H4 (cell line): ENCODE data around the gene TMC6. TPM values are rescaled to one million over a fixed set of nuclear protein-coding genes. Genes with fewer than 3 reads are reported as not detected.
"Not testable (repeated sequence)": the region's sequence is repeated elsewhere in the genome, so short reads cannot be mapped to it uniquely, and the experiment has no call there.

Experiments used
- DNase-seq: peaks from one replicate; pipeline ENCODE4 v3.0.0-alpha.2; 2015; ENCODE audit warnings: low spot score
- total RNA-seq: library from RNA; depleted of rRNA; stranded (reverse); fragments of >200 nt; shearing (Covaris generic); gene quantifications from 2 replicates; pipeline ENCODE4 v1.2.3, GENCODE V29; 2014

Gene TMC6
- total RNA-seq, 1 experiment from 2014 or later, result 2.7 TPM

DNA sequence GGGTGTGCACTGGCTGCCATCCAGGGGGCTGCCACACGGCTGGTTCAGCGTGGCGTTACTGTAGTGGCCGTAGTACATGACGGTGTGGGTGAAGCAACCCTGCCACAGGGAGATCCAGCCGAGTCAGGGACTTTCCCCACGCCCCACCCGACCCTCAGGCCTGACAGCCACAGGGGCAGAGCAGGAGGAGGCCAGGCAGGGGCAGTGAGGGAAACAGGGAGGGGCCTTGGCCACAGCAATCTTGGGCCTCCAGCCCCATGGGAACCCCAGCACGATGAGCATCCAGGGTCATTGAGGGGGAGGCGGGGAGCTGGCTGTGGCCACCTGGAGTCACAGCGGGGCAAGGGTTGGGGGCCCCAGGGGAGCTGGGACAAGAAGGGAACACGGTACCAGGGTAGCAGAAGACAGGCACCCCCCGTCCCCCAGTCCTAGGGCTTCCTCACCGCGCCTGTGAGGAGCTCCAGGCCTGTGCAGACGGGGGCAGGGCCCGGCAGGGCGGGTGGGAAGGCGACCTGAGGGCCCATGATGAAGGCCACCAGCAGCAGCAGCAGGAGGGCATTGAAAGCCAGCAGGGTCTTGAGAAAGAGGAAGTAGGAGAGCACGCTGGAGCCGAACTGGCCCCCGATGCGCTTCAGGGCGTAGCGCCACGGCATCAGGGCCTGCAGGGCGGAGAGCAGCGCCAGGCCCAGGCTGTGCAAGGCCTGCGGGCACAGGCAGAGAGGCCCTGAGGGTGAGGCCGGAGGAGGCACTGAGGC, 4.3 kb downstream of the TMC6 start:
- no peak for DNase-seq

DNA sequence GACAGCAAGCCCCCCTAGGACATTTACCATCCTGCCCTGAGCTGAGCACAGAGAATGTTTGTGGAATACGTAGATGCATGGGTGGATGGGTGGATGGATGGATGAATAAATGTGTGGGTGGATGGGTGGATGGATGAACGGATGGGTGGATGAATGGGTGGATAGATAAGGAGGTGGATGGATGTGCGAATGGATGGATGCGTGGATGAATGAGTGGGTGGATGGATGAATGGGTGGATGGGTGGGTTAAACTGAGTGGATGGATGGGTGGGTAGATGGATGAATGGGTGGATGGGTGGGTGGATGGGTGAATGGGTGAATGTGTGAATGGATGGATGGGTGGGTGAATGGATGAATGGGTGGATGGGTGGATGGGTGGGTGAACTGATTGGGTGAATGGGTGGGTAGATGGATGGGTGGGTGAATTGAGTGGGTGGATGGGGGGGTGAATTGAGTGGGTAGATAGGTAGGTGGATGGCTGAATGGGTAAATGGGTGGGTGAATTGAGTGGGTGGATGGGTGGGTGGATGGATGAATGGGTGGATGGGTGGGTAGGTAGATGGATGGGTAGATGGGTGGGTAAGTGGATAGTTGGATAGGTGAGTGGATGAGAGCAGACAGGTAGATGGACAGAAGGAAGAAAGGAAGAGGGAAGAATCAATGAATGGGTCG, 5.2 kb downstream of the TMC6 start:
- DNase-seq, result no peak

DNA sequence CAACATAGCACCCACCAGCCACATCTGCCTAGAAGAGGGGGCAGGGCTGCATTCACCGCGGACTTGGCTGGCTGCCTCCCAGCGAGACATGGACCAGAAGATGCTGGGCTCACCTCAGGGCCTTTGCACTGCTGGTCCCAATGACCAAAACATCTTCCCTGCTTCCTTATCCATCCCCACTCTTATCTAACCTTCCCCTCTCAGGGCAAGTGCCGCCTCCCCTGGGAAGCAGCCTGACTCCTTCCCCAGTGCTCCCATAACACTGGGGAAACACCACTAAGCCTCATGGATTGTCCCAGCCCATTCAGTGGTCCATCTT, 5.7 kb downstream of the TMC6 start:
- no peak for DNase-seq

DNA sequence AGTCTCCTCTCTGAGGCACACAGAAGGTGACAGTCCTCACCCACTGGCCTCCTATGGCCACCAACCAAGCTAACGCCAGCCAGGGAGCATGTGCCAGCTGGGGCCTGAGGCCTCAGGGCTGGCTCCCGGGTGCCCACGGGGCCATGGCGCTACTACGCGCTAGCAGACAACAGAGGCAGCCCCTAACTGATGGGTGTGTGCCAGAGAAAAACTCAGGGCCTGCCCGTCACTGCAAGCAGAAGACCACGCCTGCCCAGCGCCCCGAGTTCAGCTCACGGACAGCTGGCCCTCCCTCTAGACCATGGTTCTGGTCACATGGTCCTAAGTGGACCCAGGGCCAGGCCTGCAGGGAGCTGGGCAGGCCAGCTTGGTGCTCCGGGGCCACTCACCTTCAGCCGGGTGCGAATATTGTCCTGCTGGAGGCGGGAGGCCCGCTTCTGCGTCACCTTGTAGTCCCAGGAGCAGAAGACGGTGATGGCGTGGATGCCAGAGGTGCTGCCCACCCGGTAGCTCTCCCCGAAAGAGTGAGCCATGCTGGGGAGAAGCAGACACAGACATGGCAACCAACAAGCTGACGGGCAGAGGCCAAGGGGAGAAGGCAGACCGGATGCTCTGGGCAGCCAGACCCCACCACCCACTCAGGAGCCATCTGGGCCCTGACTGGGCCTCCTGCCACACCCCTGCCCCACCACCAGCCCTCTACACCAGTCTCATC, 6.2 kb downstream of the TMC6 start:
- DNase-seq, result no peak

DNA sequence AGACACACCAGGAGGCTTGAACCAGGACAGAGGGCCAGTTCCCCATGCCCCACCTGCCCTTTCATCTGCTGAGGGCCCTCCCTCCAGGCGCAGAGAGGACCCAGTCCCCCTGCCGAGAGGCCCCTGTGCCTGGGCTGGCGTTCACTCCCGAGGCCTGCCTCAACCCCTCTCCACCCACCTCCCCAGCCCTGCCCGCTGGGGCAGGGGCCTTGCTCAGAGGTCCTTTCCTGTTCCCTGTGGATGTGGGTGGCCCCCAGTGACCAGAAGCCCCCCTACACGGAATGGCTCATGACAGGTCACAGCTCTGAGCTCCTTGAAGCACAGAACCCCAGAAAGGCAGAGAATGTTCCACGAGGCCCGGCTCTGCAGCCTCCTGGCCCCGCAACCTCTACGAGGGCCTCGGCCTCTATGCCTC, 6.7 kb downstream of the TMC6 start:
- no peak for DNase-seq

DNA sequence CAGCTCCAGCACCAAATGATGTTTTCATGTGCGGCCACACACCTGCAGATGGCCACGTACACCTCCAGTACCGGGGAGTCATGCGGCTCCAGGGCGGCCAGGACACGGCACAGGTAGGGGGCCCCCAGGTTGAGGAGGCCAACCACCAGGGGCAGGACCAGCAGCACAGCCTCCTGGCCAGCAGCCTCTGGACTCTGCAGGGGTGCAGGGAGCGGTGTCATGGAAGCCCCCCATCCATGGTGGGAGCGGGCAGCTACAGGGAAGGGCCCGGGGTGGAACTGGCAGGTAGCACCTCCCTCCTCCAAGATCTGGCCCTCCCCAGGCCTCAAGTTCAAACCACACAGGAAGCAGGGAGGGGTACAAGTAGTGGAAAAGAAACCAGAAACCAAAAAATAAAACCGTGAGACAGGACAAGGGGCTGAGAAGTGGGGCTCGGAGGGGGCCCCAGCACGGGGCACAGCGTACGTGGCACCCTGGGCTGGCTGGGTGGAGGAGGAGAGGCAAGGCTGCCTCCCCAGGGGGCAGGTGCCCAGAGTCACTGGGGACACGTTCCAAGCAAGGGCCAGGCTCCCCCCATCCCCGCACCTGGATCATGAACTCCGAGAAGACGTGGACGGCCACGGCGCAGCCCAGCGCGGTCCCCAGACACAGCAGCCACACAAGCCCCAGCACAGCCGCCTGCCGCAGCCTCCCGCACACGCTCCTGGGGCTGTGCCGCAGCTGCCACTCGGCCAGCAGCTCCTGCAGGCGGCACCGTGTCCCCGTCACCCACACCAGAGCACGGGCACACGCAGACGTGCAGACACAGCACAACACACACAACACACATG, 7.4 kb downstream of the TMC6 start:
- DNase-seq, result no peak

DNA sequence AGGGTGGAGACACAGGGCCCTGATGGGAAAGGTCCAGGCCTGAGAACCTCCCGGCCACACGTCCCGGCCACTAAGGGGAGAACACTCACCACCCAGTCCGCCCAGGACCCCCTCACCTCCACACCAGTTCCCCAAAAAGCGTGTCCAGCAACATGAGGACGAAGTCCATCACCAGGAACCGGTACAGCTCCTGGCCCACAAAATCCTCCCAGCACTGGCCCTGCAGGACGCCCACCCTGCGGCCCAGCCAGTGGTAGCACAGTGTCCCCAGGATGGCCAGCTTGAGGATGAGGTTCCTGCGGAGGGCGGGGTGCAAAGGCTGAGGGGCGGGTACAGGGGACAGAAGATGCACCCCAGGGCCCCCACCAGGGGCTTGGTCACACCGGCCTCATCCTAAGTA, 8.0 kb downstream of the TMC6 start:
- no peak for DNase-seq

DNA sequence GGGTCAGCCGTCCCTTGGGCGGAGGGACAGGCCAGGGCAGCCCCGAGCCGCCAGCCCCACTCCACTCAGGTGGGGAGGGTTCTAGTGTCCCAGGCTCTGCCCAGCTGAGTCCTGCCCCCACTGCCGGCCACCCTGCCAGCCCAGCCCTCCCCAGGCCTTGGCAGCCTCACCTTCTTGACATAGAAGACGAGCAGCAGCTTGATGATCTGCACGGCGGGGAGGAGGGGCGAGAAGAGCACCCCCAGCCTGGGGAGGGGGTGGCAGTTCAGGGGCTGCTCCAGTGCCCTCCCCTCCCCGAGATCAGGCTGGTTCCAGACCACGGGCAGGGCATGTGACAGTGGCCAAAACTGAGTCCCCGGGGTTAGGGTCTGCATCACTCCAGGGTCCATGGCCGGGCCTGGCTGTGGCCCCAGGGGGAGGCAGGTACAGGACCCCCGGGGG, 9.7 kb downstream of the TMC6 start:
- no peak for DNase-seq

DNA sequence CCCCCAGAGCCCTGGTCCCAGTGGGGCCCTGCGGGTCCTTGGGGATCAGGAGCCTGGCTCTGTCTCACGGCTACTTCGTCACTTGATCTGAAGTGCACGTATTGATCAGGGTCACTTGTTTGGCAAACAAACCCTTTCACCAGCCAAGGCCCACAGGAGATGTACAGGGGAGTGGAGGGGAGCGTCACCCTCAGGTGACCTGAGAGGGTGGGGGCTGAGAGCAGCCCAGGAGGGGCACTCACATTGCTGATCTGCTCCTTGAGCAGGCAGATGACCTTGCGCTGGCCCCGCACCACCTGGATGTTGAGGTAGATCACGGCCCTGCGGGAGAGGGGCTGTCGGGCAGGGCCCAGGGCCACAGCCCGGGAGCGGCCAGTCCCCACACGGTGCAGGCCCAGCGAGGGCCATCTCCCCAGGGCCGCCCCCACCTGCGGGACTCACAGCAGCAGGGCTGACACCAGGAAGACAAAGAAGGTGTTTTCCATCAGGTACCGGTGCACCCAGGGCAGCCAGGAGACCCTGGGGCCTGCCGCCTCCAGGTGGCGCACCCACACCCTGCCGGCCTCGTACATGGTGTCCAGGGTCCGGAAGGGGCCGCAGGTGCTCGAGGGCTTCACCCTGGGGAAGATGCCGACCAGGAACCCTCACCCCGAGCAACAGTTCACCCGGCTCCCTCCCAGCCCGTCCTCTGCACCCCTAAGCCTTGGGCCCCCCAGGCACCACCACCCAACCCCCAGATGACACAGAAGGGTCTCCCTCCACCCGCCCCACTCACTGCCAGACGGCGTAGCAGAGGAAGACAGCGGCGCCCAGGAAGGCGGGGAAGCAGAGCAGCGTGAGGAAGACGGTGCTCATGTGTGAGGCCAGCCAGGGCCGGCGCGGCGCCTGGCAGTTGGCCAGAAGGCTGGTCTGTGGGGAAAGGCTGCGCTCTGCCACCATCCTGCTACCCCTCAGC, 11.3 kb downstream of the TMC6 start:
- DNase-seq, result no peak

DNA sequence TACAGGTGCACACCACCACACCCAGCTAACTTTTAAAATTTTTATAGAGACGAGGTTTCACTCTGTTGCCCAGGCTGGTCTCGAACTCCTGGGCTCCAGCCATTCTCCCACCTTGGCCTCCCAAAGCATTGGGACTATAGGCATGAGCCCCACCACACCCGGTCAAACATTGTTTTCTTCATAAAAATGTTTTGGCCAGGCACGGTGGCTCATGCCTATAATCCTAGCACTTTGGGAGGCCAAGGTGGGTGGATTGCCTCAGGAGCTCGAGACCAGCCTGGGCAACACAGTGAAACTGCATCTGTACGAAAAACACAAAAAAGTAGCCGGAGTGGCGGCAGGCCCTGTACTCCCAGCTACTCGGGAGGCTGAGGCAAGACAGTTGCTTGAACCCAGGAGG, 12.1 kb downstream of the TMC6 start:
- DNase-seq, result no peak

DNA sequence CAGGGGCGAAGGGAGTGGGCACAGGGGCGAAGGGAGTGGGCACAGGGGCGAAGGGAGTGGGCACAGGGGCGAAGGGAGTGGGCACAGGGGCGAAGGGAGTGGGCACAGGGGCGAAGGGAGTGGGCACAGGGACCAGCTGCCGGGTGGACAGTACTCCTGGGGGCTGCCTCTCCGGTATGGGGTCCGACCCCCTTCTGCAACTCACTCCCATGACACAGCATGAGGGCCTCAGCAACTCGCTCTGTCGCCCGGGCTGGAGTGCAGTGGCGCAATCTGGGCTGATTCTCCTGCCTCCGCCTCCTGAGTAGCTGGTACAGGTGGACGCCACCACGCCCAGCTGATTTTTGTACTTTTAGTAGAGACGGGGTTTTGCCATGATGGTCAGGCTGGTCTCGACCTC, 12.8 kb downstream of the TMC6 start:
- not testable (repeated sequence) for DNase-seq

DNA sequence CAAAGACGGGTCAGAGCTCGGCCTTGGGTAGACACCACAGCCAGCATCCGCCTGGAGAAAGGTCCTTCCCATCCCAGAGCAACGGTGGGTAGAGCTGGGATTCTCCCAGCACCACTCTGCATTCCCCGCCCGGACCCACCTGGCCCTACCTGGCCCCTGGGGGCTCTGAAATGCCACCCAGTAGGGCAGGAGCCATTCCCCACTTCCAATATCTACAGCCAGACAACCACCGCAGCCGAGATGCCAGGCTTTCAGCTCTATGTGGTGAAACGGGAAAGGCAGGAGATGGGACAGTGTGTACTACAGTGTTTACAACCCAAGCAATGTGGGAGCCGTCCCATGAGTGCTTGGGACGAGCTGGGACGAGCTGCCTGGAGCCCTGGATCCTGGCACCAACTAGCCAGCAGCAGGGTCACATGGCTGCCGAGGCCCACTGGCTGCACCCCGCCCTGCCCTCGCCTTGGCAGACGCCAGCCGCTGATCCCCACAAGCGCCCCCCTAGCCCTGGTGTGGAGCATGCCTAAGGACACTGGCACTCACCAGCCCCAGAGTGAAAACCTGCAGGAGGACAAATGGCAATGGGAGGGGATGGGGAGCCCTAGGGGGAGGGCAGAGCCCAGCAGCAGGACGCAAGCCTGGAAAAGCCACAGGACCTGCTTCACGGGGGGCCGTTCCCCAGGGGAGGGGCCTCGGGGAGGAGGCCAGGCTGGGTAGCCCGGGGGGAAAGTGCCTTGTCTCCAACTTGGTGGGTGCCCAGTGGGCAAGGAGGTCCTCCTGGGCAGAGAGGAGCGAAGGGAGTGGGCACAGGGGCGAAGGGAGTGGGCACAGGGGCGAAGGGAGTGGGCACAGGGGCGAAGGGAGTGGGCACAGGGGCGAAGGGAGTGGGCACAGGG, 13.5 kb downstream of the TMC6 start:
- no peak for DNase-seq

DNA sequence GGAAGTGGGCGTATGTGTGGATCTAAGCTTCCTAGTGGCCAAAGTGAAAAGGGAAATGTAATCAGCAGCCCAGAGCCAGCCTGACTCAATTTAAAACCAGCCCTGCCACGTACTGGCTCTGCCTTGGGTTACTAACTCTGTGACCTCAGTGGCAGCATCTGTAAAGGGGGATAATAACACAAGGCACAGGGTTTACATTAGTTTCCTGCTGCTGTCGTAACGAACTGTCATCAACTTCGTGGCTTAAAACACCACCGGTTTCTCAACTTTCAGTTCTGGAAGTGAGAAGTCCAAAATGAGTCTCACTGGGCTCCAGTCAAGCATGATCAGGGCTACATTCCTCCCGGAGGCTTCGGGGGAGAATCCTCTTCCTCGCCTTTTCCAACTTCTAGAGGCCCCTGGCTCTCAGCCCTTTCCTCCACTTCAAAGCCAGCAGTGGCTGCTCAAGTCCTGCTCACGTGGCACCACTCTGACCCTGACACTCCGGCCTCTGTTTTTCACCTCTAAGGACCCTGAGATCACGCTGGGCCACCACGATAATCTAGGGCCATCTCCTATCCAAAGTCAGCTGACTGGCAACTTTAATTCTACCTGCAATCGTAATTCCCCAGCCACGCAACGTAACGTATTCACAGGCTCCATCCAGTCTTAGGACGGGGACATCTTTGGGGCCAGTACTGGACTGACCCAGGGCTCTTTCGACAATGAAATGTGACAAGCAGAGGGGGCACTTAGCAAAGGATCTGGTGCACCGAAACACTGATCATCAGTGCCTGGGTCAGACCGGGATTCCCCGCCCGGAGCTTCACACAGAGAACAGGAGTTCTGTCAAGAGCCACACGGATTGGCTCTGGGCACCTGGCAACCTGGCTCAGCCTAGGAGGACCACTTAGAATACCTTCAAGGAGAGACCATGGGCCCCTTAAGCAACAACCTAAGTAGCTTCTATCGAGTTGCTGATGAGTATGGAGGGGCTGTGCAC, 14.5 kb downstream of the TMC6 start:
- no peak for DNase-seq

DNA sequence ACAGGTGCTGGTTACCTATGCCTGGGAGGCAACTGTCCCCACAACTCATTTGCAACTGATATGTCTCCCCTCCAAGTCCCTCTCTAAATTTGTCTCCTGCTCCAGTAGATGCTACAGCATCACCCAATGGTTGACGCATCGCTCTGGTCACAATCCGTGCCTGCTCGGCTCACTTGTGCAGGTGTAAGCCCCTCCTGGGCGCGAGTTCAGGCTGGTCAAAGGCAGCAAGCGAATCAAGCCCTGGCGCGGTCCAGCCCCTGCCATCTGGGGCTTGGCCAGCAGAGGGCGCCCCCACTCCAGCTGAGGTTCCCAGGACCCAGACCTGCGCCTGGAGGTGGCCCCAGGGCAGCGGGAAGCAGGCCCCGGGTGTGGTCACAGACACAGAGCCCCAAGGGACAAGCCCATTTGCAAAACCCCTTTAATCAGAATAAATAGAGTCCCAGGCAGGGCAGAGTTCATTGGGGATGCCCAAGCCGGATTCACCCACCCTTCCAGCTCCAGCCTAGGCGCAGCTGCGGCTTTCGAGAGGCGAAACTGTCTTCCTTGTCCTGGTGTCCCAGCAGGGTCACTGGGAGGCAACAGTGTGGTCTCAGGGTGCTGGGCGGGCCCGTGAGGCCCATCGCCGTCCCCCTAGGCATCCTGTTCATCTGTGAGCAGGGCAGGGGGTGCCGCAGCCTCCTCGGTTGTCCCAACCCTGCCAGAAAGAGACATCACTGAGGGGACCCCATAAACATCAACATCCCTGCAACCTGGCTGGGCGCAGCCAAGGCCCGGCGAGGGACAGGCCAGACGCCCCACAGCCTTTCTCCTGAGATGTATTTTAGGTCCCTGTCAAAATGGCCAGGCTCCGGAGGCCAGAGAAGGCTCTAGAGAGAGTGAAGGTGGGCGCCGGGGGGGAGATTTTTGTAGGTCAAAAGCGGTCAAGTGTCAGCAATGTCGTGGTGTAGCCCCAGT, 15.8 kb downstream of the TMC6 start:
- peak; percentile 45 for DNase-seq

DNA sequence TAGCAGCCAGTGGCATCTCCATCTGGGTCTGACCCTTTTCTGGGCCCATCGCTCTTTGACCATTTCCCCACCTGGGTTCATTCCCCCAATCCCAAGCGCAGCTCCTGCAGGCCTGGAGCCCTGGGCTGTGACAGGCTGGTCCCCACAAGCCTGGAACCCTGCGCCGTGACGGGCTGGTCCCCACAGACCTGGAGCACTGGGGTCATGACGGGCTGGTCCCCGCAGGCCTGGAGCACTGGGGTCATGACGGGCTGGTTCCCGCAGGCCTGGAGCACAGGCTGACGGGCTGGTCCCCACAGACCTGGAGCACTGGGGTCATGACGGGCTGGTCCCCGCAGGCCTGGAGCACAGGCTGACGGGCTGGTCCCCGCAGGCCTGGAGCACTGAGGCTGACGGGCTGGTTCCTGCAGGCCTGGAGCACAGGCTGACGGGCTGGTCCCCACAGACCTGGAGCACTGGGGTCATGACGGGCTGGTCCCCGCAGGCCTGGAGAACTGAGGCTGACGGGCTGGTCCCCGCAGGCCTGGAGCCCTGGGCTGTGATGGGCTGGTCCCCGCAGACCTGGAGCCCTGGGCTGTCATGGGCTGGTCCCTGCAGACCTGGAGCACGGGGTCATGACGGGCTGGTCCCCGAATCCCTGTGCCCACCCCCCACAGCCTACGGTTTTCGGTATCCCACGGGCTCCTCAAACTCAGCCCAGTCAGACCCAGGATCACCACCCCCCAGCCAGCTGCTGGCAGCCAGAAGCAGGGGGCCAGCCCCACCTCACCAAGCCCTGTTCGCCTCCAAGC, 16.6 kb downstream of the TMC6 start:
- DNase-seq, result no peak

DNA sequence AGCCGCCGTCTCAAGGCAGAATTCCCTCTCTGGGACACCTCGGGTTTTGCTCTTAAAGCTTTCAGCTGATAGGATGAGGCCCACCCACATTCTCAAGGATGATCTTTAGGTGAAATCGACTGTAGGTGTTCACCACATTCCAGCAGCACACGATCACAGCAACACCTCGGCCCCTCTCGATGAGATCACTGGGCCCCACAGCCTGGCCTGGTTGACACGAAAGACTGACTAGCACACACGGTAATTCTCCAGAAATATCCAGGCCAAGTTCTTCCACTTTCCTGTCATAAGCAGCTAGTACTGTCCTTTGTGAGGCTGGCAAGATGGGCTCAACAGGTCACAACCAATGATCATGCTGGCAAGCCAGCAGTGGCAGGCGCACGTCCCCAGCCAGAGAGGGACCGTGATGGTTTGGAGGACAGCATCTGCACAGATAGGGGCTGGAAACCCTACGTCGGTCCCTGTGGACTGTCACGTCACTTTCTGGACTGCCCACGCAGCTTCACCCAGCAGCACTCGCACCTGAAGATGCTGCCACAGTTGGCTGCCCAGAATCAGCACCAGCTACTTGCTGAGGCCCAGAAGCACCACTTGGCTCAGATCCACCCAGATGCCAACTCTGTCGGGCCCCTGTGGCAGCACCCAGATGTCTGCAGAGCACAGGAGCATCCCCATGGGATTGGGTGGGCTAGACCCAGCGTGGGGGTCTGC, 17.4 kb downstream of the TMC6 start:
- no peak for DNase-seq
